ENCODE data around the gene MBNL1. TPM values are rescaled to one million over a fixed set of nuclear protein-coding genes. Genes with fewer than 3 reads are reported as not detected.

Gene MBNL1
- total and polyA plus RNA-seq, 11 donors, result 46.8 to 416 (median 189) TPM

GRCh38 chr3:152496286-152496685, 227.6 kb downstream of the MBNL1 start:
- no peak for ATAC-seq

GRCh38 chr3:152496716-152497115, 228.0 kb downstream of the MBNL1 start:
- H3K36me3 ChIP-seq, result no peaks in the 10 kb centered on the region
- TF ChIP-seq POLR2A (IDR thresholded peaks at IDR 0.05) (no peak), CTCF (IDR thresholded peaks at IDR 0.05) (no peak)
- H3K27me3 ChIP-seq, result no peaks in the 10 kb centered on the region
- no peak overlapping the region for H3K4me3 ChIP-seq
- ATAC-seq, result no peak
- DNase-seq, result no peak
- WGBS, 4 donors, result 29 to 54% (median 35%) methylated on average over 1 of the region's 1 CpG
- peak overlapping the region in 11 of 12 donors; percentile 6 to 67 (median 40) for H3K27ac ChIP-seq
- peaks cover 0 to 15% (median 0%) of the 10 kb centered on the region in 12 donors for H3K9me3 ChIP-seq
- intact Hi-C loops (cut with DNase I), result no loop called here
- H3K4me1 ChIP-seq, result peaks cover 0 to 24% (median 5%) of the 10 kb centered on the region in 12 donors

More at GRCh38 chr3:152496286-152496685, 227.6 kb downstream of the MBNL1 start:
- no peak for DNase-seq
- TF ChIP-seq CTCF (IDR thresholded peaks at IDR 0.05), result no peak
- TF ChIP-seq POLR2A (IDR thresholded peaks at IDR 0.05), result no peak
- intact Hi-C loops (cut with DNase I), result no loop called here
- Histone ChIP-seq H3K4me3 (no peak overlapping the region), H3K4me1 (peaks cover 0 to 24% (median 5%) of the 10 kb centered on the region in 12 donors), H3K27ac (peak overlapping the region in 3 of 12 donors; percentile 19 to 65 (median 22)), H3K36me3 (no peaks in the 10 kb centered on the region), H3K9me3 (peaks cover 0 to 12% (median 0%) of the 10 kb centered on the region in 12 donors), H3K27me3 (no peaks in the 10 kb centered on the region)
- WGBS, 4 donors, result 85 to 89% (median 87%) methylated on average over 1 of the region's 1 CpG

- intact Hi-C loops (cut with DNase I), result no loop called here
- peak overlapping the region in 11 of 12 donors; percentile 6 to 67 (median 40) for H3K27ac ChIP-seq
Measured at GRCh38 chr3:152497457-152497856, 228.7 kb downstream of the MBNL1 start.

GRCh38 chr3:152497890-152498289, 229.2 kb downstream of the MBNL1 start:
- no peak for ATAC-seq
- Histone ChIP-seq H3K4me1 (peaks cover 0 to 24% (median 5%) of the 10 kb centered on the region in 12 donors), H3K27ac (peak overlapping the region in 10 of 12 donors; percentile 10 to 67 (median 30)), H3K4me3 (no peak overlapping the region), H3K27me3 (no peaks in the 10 kb centered on the region), H3K9me3 (peaks cover 0 to 21% (median 0%) of the 10 kb centered on the region in 12 donors), H3K36me3 (no peaks in the 10 kb centered on the region)
- no peak for DNase-seq
- intact Hi-C loops (cut with DNase I), result no loop called here
- TF ChIP-seq POLR2A (IDR thresholded peaks at IDR 0.05) (no peak), CTCF (IDR thresholded peaks at IDR 0.05) (no peak)
- WGBS, 4 donors, result 93 to 99% (median 98%) methylated on average over 1 of the region's 1 CpG

More at GRCh38 chr3:152497457-152497856, 228.7 kb downstream of the MBNL1 start:
- H3K9me3 ChIP-seq, result peaks cover 0 to 21% (median 0%) of the 10 kb centered on the region in 12 donors
- ATAC-seq, result peak in 1 of 4 donors; percentile 57
- H3K4me3 ChIP-seq, result no peak overlapping the region
- no peaks in the 10 kb centered on the region for H3K27me3 ChIP-seq
- no peaks in the 10 kb centered on the region for H3K36me3 ChIP-seq
- DNase-seq, result no peak
- H3K4me1 ChIP-seq, result peaks cover 0 to 24% (median 5%) of the 10 kb centered on the region in 12 donors
- no peak for TF ChIP-seq CTCF (IDR thresholded peaks at IDR 0.05)
- TF ChIP-seq POLR2A (IDR thresholded peaks at IDR 0.05), result no peak
- WGBS, 4 donors, result 36 to 51% (median 47%) methylated on average over 3 of the region's 3 CpGs
